ENCODE results near the gene SCNN1A.

DNA sequence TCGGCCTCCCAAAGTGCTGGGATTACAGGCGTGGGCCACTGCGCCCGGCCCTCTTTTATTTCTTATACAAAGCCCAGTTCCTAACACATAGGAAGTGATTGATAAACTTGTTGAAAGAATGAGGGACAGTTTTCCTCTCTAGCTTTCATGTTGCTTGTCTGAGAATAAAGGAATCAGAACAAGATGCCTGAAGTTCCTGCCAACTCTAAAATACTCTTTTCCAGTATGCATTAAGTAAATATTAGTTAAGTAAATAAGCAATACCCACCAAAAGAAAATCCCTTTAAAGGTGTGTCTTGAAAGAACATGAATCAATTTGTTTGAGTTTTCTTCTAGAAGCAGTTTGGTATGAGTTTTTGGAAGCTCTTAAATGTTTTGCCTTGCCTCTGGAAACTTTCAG, 45.0 kb upstream of the SCNN1A start:
- TF ChIP-seq POLR2A (IDR thresholded peaks at IDR 0.05) (no peak), EP300 (IDR thresholded peaks at IDR 0.05) (no peak), POLR2AphosphoS5 (IDR thresholded peaks at IDR 0.05) (no peak)
- TF ChIP-seq, protein P1, sequence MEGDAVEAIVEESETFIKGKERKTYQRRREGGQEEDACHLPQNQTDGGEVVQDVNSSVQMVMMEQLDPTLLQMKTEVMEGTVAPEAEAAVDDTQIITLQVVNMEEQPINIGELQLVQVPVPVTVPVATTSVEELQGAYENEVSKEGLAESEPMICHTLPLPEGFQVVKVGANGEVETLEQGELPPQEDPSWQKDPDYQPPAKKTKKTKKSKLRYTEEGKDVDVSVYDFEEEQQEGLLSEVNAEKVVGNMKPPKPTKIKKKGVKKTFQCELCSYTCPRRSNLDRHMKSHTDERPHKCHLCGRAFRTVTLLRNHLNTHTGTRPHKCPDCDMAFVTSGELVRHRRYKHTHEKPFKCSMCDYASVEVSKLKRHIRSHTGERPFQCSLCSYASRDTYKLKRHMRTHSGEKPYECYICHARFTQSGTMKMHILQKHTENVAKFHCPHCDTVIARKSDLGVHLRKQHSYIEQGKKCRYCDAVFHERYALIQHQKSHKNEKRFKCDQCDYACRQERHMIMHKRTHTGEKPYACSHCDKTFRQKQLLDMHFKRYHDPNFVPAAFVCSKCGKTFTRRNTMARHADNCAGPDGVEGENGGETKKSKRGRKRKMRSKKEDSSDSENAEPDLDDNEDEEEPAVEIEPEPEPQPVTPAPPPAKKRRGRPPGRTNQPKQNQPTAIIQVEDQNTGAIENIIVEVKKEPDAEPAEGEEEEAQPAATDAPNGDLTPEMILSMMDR (IDR thresholded peaks at IDR 0.05) = no peak

Measured in upper lobe of left lung (tissue), 4 donors.